ENCODE measurements around the gene IL37.

GRCh38 chr2:112876257-112876970 lies 34.6 kb upstream of the IL37 start:
- no peak for TF ChIP-seq CTCF (IDR thresholded peaks at IDR 0.05; ENCODE audit: low read length)
- TF ChIP-seq EZH2 (IDR thresholded peaks at IDR 0.05; ENCODE audit: borderline replicate concordance, low read length) = no peak

Measured in OCI-LY1 (cell line).